Neural crest cell (in vitro differentiated cells): Measurements from ENCODE around the gene SCARB1. TPM values are rescaled to one million over a fixed set of nuclear protein-coding genes. Genes with fewer than 3 reads are reported as not detected.

Experiments used
- DNase-seq: peaks from one replicate; pipeline ENCODE4 v3.0.0; 2021; ENCODE audit warnings: low read depth, mixed read lengths, low spot score
- H3K27ac Mint-ChIP-seq: one replicate; pipeline ENCODE4 v1.8.0; 2021; ENCODE audit warnings: mild to moderate bottlenecking, mixed read lengths; ENCODE audit not compliant: unreplicated experiment
- H3K27me3 Mint-ChIP-seq: 2 replicates; pipeline ENCODE4 v1.8.0; 2021; ENCODE audit warnings: low read depth, mild to moderate bottlenecking, mixed read lengths
- H3K36me3 Mint-ChIP-seq: 2 replicates; pipeline ENCODE4 v1.8.0; 2021; ENCODE audit warnings: low read depth, mild to moderate bottlenecking, mixed read lengths
- H3K4me1 Mint-ChIP-seq: 2 replicates; pipeline ENCODE4 v1.8.0; 2021; ENCODE audit warnings: mixed read lengths
- H3K4me3 Mint-ChIP-seq: one replicate; pipeline ENCODE4 v1.8.0; 2021; ENCODE audit warnings: mild to moderate bottlenecking, mixed read lengths
- H3K9me3 Mint-ChIP-seq: 2 replicates; pipeline ENCODE4 v1.8.0; 2021; ENCODE audit warnings: mixed read lengths
- CTCF ChIP-seq: fragments of 200-600 bp; sonication (generic); conservative IDR thresholded peaks from 2 replicates; pipeline ENCODE4 v1.5.0; 2021; ENCODE audit warnings: antibody characterized with exemption, mild to moderate bottlenecking
- total RNA-seq: library from RNA; stranded (reverse); gene quantifications from 2 replicates; pipeline ENCODE4 v1.2.1, GENCODE V29; 2021

The SCARB1 gene
- total RNA-seq, 1 donor from 2014 or later = 50.9 TPM

GRCh38 chr12:124817076-124818000, 46.3 kb downstream of the SCARB1 start:
- Mint-ChIP-seq H3K4me1 (peaks cover 5% of the 10 kb centered on the region), H3K36me3 (peaks cover 13% of the 10 kb centered on the region), H3K9me3 (no peaks in the 10 kb centered on the region), H3K27me3 (no peaks in the 10 kb centered on the region), H3K27ac (no peak overlapping the region), H3K4me3 (no peak overlapping the region)
- DNase-seq = no peak
- no peak for TF ChIP-seq CTCF

GRCh38 chr12:124816295-124816854, 47.3 kb downstream of the SCARB1 start:
- no peaks in the 10 kb centered on the region for H3K4me1 Mint-ChIP-seq
- peaks cover 13% of the 10 kb centered on the region for H3K36me3 Mint-ChIP-seq
- H3K9me3 Mint-ChIP-seq = no peaks in the 10 kb centered on the region
- peak overlapping the region; percentile 13 for H3K27ac Mint-ChIP-seq
- H3K27me3 Mint-ChIP-seq = no peaks in the 10 kb centered on the region
- no peak for DNase-seq
- no peak overlapping the region for H3K4me3 Mint-ChIP-seq
- TF ChIP-seq CTCF = no peak

GRCh38 chr12:124814741-124815613, 48.7 kb downstream of the SCARB1 start:
- DNase-seq = no peak
- peaks cover 3% of the 10 kb centered on the region for H3K4me1 Mint-ChIP-seq
- H3K36me3 Mint-ChIP-seq = peaks cover 15% of the 10 kb centered on the region
- no peaks in the 10 kb centered on the region for H3K9me3 Mint-ChIP-seq
- peak overlapping the region; percentile 57 for H3K27ac Mint-ChIP-seq
- no peak for TF ChIP-seq CTCF
- H3K4me3 Mint-ChIP-seq = no peak overlapping the region
- no peaks in the 10 kb centered on the region for H3K27me3 Mint-ChIP-seq

GRCh38 chr12:124813782-124814181, 49.9 kb downstream of the SCARB1 start:
- no peak overlapping the region for H3K4me3 Mint-ChIP-seq
- peaks cover 15% of the 10 kb centered on the region for H3K36me3 Mint-ChIP-seq
- TF ChIP-seq CTCF = no peak
- no peaks in the 10 kb centered on the region for H3K9me3 Mint-ChIP-seq
- H3K27ac Mint-ChIP-seq = no peak overlapping the region
- no peak for DNase-seq
- no peaks in the 10 kb centered on the region for H3K27me3 Mint-ChIP-seq
- peaks cover 3% of the 10 kb centered on the region for H3K4me1 Mint-ChIP-seq

GRCh38 chr12:124812979-124813378, 50.7 kb downstream of the SCARB1 start:
- H3K9me3 Mint-ChIP-seq = no peaks in the 10 kb centered on the region
- TF ChIP-seq CTCF = no peak
- peaks cover 15% of the 10 kb centered on the region for H3K36me3 Mint-ChIP-seq
- DNase-seq = no peak
- no peaks in the 10 kb centered on the region for H3K27me3 Mint-ChIP-seq
- H3K27ac Mint-ChIP-seq = no peak overlapping the region
- peaks cover 3% of the 10 kb centered on the region for H3K4me1 Mint-ChIP-seq
- no peak overlapping the region for H3K4me3 Mint-ChIP-seq
